ENCODE data around the gene DMD.

DNA sequence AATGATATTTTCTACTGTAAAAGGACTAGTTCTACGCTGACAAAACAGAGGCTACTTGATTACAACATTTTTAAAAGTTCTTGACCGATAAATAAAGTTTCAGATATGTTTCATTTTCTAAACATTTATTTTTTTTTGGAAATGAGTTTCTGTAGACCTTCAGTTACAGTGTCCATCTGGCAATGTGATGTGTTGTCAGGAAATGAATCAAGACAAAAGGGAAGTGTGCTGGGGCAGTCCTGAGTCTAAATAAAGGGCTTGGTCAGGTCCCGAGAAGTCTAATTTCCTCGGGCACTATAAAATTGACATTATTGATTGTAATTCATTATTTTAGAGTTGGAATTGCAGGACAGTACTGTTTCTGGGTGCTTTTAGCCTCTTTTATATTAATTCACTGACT, 2082.5 kb downstream of the DMD start:
- TF ChIP-seq CTCF (IDR thresholded peaks at IDR 0.05; ENCODE audit: low read depth, low read length) (no peak), POLR2A (IDR thresholded peaks at IDR 0.05; ENCODE audit: extremely low read depth, insufficient read length) (no peak), MYC (IDR thresholded peaks at IDR 0.05; ENCODE audit: low read depth, low read length) (no peak)
- TF ChIP-seq, protein P1, sequence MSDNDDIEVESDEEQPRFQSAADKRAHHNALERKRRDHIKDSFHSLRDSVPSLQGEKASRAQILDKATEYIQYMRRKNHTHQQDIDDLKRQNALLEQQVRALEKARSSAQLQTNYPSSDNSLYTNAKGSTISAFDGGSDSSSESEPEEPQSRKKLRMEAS (IDR thresholded peaks at IDR 0.05; ENCODE audit: low read depth, low read length) = no peak

Data from NB4 (cell line).